HG03432 (cell line): ENCODE results near the gene GULP1.
A peak's percentile ranks its signal among the peaks of the same experiment; 100 is the strongest.

ENCODE experiments used
- ATAC-seq: cut with Tn5 transposase; IDR thresholded peaks from one replicate; pipeline ENCODE4 v1.9.1; 2021; ENCODE audit warnings: mild to moderate bottlenecking, moderate library complexity; ENCODE audit not compliant: unreplicated experiment

GULP1 gene

GRCh38 chr2:188365058-188365641 lies 73.5 kb downstream of the GULP1 start:
- ATAC-seq, result no peak

- no peak for ATAC-seq
These were observed 75.5 kb downstream of the GULP1 start for GRCh38 chr2:188367164-188367563.

GRCh38 chr2:188369365-188369764 lies 77.7 kb downstream of the GULP1 start:
- ATAC-seq, result peak; percentile 93

GRCh38 chr2:188378371-188378950 lies 86.8 kb downstream of the GULP1 start:
- ATAC-seq, result no peak

GRCh38 chr2:188379748-188380147 lies 88.1 kb downstream of the GULP1 start:
- no peak for ATAC-seq

- no peak for ATAC-seq
These were observed 88.6 kb downstream of the GULP1 start for GRCh38 chr2:188380280-188380679.

- ATAC-seq, result no peak
These were observed 89.9 kb downstream of the GULP1 start for GRCh38 chr2:188381614-188382013.

- no peak for ATAC-seq
These were observed 90.4 kb downstream of the GULP1 start for GRCh38 chr2:188382107-188382506.

- peak; percentile 46 for ATAC-seq
These were observed 91.5 kb downstream of the GULP1 start for GRCh38 chr2:188383158-188383557.

GRCh38 chr2:188385857-188386256 lies 94.2 kb downstream of the GULP1 start:
- no peak for ATAC-seq

GRCh38 chr2:188388831-188389230 lies 97.2 kb downstream of the GULP1 start:
- ATAC-seq, result no peak

- no peak for ATAC-seq
These were observed 99.7 kb downstream of the GULP1 start for GRCh38 chr2:188391354-188391753.

GRCh38 chr2:188394931-188395472 lies 103.3 kb downstream of the GULP1 start:
- no peak for ATAC-seq

- ATAC-seq, result peak; percentile 55
These were observed 104.4 kb downstream of the GULP1 start for GRCh38 chr2:188395903-188396689.

GRCh38 chr2:188399159-188399558 lies 107.5 kb downstream of the GULP1 start:
- ATAC-seq, result no peak

GRCh38 chr2:188403676-188404075 lies 112.0 kb downstream of the GULP1 start:
- no peak for ATAC-seq

GRCh38 chr2:188404341-188405004 lies 112.8 kb downstream of the GULP1 start:
- ATAC-seq, result no peak

GRCh38 chr2:188406414-188406813 lies 114.7 kb downstream of the GULP1 start:
- no peak for ATAC-seq

GRCh38 chr2:188410504-188411235 lies 119.0 kb downstream of the GULP1 start:
- ATAC-seq, result no peak

GRCh38 chr2:188412190-188412589 lies 120.5 kb downstream of the GULP1 start:
- no peak for ATAC-seq

- no peak for ATAC-seq
These were observed 122.7 kb downstream of the GULP1 start for GRCh38 chr2:188414411-188414810.
